ENCODE measurements around the gene KPRP.

KPRP gene

GRCh38 chr1:152770411-152770810, 12.6 kb downstream of the KPRP start:
- no peak for DNase-seq (ENCODE audit: low spot score)

GRCh38 chr1:152774875-152775274, 17.1 kb downstream of the KPRP start, which contains the start of gene LCE1F:
Gene LCE1F (plus strand): TSS chr1:152775140. CDS start chr1:152776372, 1,232 bp downstream.
- no peak for DNase-seq (ENCODE audit: low spot score)

GRCh38 chr1:152776361-152776760, 18.5 kb downstream of the KPRP start:
- DNase-seq (ENCODE audit: low spot score): no peak

- no peak for DNase-seq (ENCODE audit: low spot score)
Measured at GRCh38 chr1:152777510-152778137, 19.8 kb downstream of the KPRP start.

- DNase-seq (ENCODE audit: low spot score): no peak
Measured at GRCh38 chr1:152783095-152783494, 25.3 kb downstream of the KPRP start.

GRCh38 chr1:152786077-152786476, 28.3 kb downstream of the KPRP start, which contains the start of gene LCE1E:
Gene LCE1E (plus strand): TSS chr1:152786257. CDS start chr1:152787300, 1,043 bp downstream.
- DNase-seq (ENCODE audit: low spot score): no peak

GRCh38 chr1:152795686-152796085, 37.9 kb downstream of the KPRP start:
- peak; percentile 9 for DNase-seq (ENCODE audit: low spot score)

- DNase-seq (ENCODE audit: low spot score): no peak
Measured at GRCh38 chr1:152796421-152796820, 38.6 kb downstream of the KPRP start, which contains the start of gene LCE1D. Gene LCE1D (plus strand): TSS chr1:152796721. CDS start chr1:152797795, 1,074 bp downstream.

GRCh38 chr1:152801333-152801732, 43.5 kb downstream of the KPRP start:
- DNase-seq (ENCODE audit: low spot score): no peak

GRCh38 chr1:152806576-152806975, 48.8 kb downstream of the KPRP start, which contains the start of gene LCE1C:
Gene LCE1C (minus strand): TSS chr1:152806651. CDS start chr1:152805478, 1,173 bp downstream.
- DNase-seq (ENCODE audit: low spot score): no peak

- no peak for DNase-seq (ENCODE audit: low spot score)
Measured at GRCh38 chr1:152811050-152811449, 53.2 kb downstream of the KPRP start.
